Gastroesophageal sphincter (tissue), 3 donors: ENCODE results near the gene DPP6.

Source experiments
- POLR2A ChIP-seq, 2 donors: fragments of 450-650 bp; IDR thresholded peaks; one replicate each; pipeline ENCODE4 v1.6.1; 2017; ENCODE audit warnings: antibody characterized with exemption in 2 of 2, mild to moderate bottlenecking in 2 of 2, moderate library complexity in 1 of 2
- TF ChIP-seq, protein P1 (sequence below), 4 experiments: fragments of 200-600 bp in 2 of 4; fragments of 450-650 bp in 2 of 4; sonication (generic) in 1 of 4; IDR thresholded peaks; one replicate each; pipeline ENCODE4 v1.5.1; 2017 to 2019; ENCODE audit warnings: antibody characterized with exemption in 4 of 4, mild to moderate bottlenecking in 2 of 4, moderate library complexity in 2 of 4

DNA sequence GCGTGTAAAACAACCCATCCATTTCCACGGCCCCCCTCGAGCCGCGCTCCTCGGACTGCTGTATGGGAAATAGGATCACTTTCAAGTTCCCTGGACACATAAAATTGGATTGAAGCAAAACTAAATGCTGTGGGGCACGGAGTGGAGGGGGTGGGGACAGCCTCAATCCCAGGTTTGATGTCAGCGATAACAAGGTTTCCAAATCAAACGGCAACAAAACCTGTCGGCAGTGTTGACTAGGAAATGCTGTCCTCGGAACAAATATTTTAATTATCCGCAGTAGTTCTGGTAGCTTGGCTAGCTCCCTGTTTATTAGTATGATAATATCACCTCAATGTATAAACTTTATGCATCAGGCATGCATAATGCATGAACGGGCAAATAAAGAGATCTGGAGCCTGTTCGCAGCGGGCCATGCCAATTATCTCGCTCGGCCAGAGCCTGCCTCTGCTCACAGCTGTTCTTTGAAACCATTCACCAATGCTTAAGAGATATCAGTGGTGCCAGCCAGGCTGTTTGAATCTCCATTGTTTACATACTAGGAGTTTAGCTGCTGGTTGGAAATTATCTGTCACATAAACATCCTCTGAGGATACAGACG lies 789.6 kb downstream of the DPP6 start:
- TF ChIP-seq POLR2A (IDR thresholded peaks at IDR 0.05) = no peak
- TF ChIP-seq, protein P1, sequence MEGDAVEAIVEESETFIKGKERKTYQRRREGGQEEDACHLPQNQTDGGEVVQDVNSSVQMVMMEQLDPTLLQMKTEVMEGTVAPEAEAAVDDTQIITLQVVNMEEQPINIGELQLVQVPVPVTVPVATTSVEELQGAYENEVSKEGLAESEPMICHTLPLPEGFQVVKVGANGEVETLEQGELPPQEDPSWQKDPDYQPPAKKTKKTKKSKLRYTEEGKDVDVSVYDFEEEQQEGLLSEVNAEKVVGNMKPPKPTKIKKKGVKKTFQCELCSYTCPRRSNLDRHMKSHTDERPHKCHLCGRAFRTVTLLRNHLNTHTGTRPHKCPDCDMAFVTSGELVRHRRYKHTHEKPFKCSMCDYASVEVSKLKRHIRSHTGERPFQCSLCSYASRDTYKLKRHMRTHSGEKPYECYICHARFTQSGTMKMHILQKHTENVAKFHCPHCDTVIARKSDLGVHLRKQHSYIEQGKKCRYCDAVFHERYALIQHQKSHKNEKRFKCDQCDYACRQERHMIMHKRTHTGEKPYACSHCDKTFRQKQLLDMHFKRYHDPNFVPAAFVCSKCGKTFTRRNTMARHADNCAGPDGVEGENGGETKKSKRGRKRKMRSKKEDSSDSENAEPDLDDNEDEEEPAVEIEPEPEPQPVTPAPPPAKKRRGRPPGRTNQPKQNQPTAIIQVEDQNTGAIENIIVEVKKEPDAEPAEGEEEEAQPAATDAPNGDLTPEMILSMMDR (IDR thresholded peaks at IDR 0.05) = no peak
